H1 (cell line): Measurements from ENCODE around the gene CSNK1D. TPM values are rescaled to one million over a fixed set of nuclear protein-coding genes. Genes with fewer than 3 reads are reported as not detected.

Source experiments
- CTCF ChIA-PET: fragments of 300-600 bp; sonication (Branson Sonifier 250); formaldehyde crosslinking; loops from one replicate; lab custom pipeline; 2021; ENCODE audit not compliant: partially characterized antibody; lab: Charles Lee
- POLR2A ChIA-PET: fragments of 300-600 bp; sonication (Branson Sonifier 250); formaldehyde crosslinking; loops from one replicate; lab custom pipeline; 2021; ENCODE audit warnings: inconsistent platforms; ENCODE audit not compliant: partially characterized antibody; lab: Charles Lee
- DNase-seq, 2 experiments: peaks; one replicate each; pipeline versions ENCODE4 v3.0.0 to v3.0.0-alpha.2; 2010 to 2022; ENCODE audit warnings: low spot score in 2 of 2, low read depth in 1 of 2, mixed read lengths in 1 of 2
- FAIRE-seq: peaks from 2 replicates; lab custom pipeline; 2011; peaks lifted over from hg19 to GRCh38; lab: Jason Lieb, UNC
- H2AFZ ChIP-seq: 2 replicates; pipeline ENCODE4 v1.8.1; 2012; ENCODE audit warnings: low read length, inconsistent platforms
- H2AK5ac ChIP-seq: 2 replicates; pipeline ENCODE4 v1.6.1; 2013; ENCODE audit warnings: low read depth, low read length
- H2BK120ac ChIP-seq: replicated peaks from 2 replicates; pipeline ENCODE3; 2013; ENCODE audit warnings: low read depth, low read length, inconsistent platforms
- H2BK12ac ChIP-seq: 2 replicates; pipeline ENCODE4 v1.6.1; 2013; ENCODE audit warnings: low read depth, low read length
- H2BK15ac ChIP-seq: 2 replicates; pipeline ENCODE4 v1.6.1; 2013; ENCODE audit warnings: low read length
- H2BK20ac ChIP-seq: 2 replicates; pipeline ENCODE4 v1.6.1; 2013; ENCODE audit warnings: low read length
- H2BK5ac ChIP-seq: 2 replicates; pipeline ENCODE4 v1.6.1; 2013; ENCODE audit warnings: low read depth, low read length
- H3K14ac ChIP-seq: 2 replicates; pipeline ENCODE4 v1.6.1; 2013; ENCODE audit warnings: inconsistent platforms; ENCODE audit not compliant: insufficient read length
- H3K18ac ChIP-seq: 2 replicates; pipeline ENCODE4 v1.6.1; 2013; ENCODE audit warnings: low read length; ENCODE audit errors: extremely low read depth
- H3K23ac ChIP-seq: 2 replicates; pipeline ENCODE4 v1.6.1; 2013; ENCODE audit warnings: inconsistent platforms; ENCODE audit not compliant: insufficient read length
- H3K23me2 ChIP-seq: 2 replicates; pipeline ENCODE4 v1.6.1; 2013; ENCODE audit warnings: low read depth, low read length
- H3K27ac ChIP-seq: 2 replicates; pipeline ENCODE4 v1.6.1; 2011; ENCODE audit warnings: low read depth, low read length, inconsistent platforms
- H3K27me3 ChIP-seq, 4 experiments: replicated peaks in 1 of 4; 1 replicate in 1 of 4; 2 replicates in 3 of 4; pipeline versions ENCODE4 v1.6.1 to v1.8.1; 2011 to 2013; ENCODE audit warnings: low read length in 3 of 4, mild to moderate bottlenecking in 3 of 4, inconsistent platforms in 2 of 4, mixed read lengths in 2 of 4, moderate library complexity in 1 of 4; ENCODE audit not compliant: control insufficient read depth in 3 of 4, insufficient read depth in 3 of 4; ENCODE audit errors: extremely low read depth in 1 of 4
- H3K36me3 ChIP-seq, 4 experiments: 2 replicates each; pipeline versions ENCODE4 v1.6.1 to v1.8.1; 2011 to 2013; ENCODE audit warnings: mild to moderate bottlenecking in 4 of 4, low read length in 3 of 4, moderate library complexity in 2 of 4, control low read depth in 1 of 4, inconsistent platforms in 1 of 4; ENCODE audit not compliant: insufficient read depth in 4 of 4, control insufficient read depth in 2 of 4
- H3K4ac ChIP-seq: replicated peaks from 2 replicates; pipeline ENCODE3; 2013; ENCODE audit warnings: low read length, low read depth, mixed read lengths, inconsistent platforms; ENCODE audit not compliant: insufficient read length
- H3K4me1 ChIP-seq, 4 experiments: replicated peaks in 1 of 4; 1 replicate in 1 of 4; 2 replicates in 3 of 4; pipeline versions ENCODE4 v1.6.1 to v1.8.1; 2011 to 2013; ENCODE audit warnings: low read length in 3 of 4, inconsistent platforms in 2 of 4, mixed read lengths in 1 of 4; ENCODE audit not compliant: insufficient read depth in 4 of 4, control insufficient read depth in 3 of 4
- H3K4me2 ChIP-seq, 2 experiments: 2 replicates each; pipeline versions ENCODE4 v1.6.1 to v1.8.1; 2011 to 2013; ENCODE audit warnings: low read depth in 2 of 2, low read length in 2 of 2, control low read depth in 1 of 2, inconsistent platforms in 1 of 2, mild to moderate bottlenecking in 1 of 2; ENCODE audit not compliant: insufficient read depth in 1 of 2
- H3K4me3 ChIP-seq, 4 experiments: fragments of 200-600, 300-600 bp in 1 of 4; sonication (generic), shearing (Covaris generic), sonication (Bioruptor Twin) in 1 of 4; 2 replicates each; pipeline versions ENCODE4 v1.5.1 to v1.8.1; 2011 to 2016; ENCODE audit warnings: low read length in 4 of 4, low read depth in 3 of 4, control low read depth in 2 of 4, inconsistent platforms in 2 of 4, mild to moderate bottlenecking in 2 of 4, mixed read lengths in 1 of 4, moderate library complexity in 1 of 4; ENCODE audit not compliant: insufficient read depth in 2 of 4; ENCODE audit errors: extremely low read depth in 1 of 4
- H3K56ac ChIP-seq: replicated peaks from 2 replicates; pipeline ENCODE3; 2013; ENCODE audit warnings: low read depth, mild to moderate bottlenecking, mixed read lengths, low read length, inconsistent platforms; ENCODE audit not compliant: insufficient read length
- H3K79me1 ChIP-seq: 2 replicates; pipeline ENCODE4 v1.6.1; 2013; ENCODE audit warnings: low read depth, low read length, control low read depth
- H3K79me2 ChIP-seq, 2 experiments: 2 replicates each; pipeline versions ENCODE4 v1.6.1 to v1.8.1; 2012 to 2013; ENCODE audit warnings: low read length in 2 of 2, mild to moderate bottlenecking in 2 of 2, inconsistent platforms in 1 of 2; ENCODE audit not compliant: insufficient read depth in 2 of 2, control insufficient read depth in 1 of 2
- H3K9ac ChIP-seq, 4 experiments: replicated peaks in 1 of 4; 1 replicate in 1 of 4; 2 replicates in 3 of 4; pipeline versions ENCODE4 v1.6.1 to v1.8.1; 2011 to 2013; ENCODE audit warnings: low read depth in 3 of 4, low read length in 3 of 4, control low read depth in 2 of 4, mild to moderate bottlenecking in 2 of 4, moderate library complexity in 2 of 4, inconsistent platforms in 1 of 4; ENCODE audit errors: extremely low read depth in 1 of 4
- H3K9me3 ChIP-seq, 2 experiments: 2 replicates each; pipeline versions ENCODE4 v1.6.1 to v1.8.1; 2012 to 2013; ENCODE audit warnings: mild to moderate bottlenecking in 2 of 2, moderate library complexity in 2 of 2, control low read depth in 1 of 2, inconsistent platforms in 1 of 2, low read depth in 1 of 2, low read length in 1 of 2, mixed read lengths in 1 of 2; ENCODE audit not compliant: insufficient read depth in 2 of 2
- H4K20me1 ChIP-seq, 2 experiments: replicated peaks in 1 of 2; 2 replicates each; pipeline versions ENCODE3 to v1.8.1; 2011 to 2013; ENCODE audit warnings: inconsistent platforms in 2 of 2, low read length in 2 of 2, mild to moderate bottlenecking in 1 of 2; ENCODE audit not compliant: insufficient read depth in 2 of 2, control insufficient read depth in 1 of 2
- H4K5ac ChIP-seq: 2 replicates; pipeline ENCODE4 v1.6.1; 2013; ENCODE audit warnings: low read length, low read depth, mixed read lengths, inconsistent platforms; ENCODE audit not compliant: insufficient read length
- H4K8ac ChIP-seq: 2 replicates; pipeline ENCODE4 v1.8.0; 2013; ENCODE audit warnings: mild to moderate bottlenecking, moderate library complexity, low read length, inconsistent platforms; ENCODE audit not compliant: insufficient read depth; ENCODE audit errors: extremely low read depth
- H4K91ac ChIP-seq: replicated peaks from 2 replicates; pipeline ENCODE3; 2013; ENCODE audit warnings: low read length, mixed read lengths, inconsistent platforms; ENCODE audit not compliant: insufficient read length
- ATF3 ChIP-seq: IDR thresholded peaks from 2 replicates; pipeline ENCODE4 v1.6.1; 2011; ENCODE audit warnings: low read depth, mild to moderate bottlenecking, low read length; ENCODE audit not compliant: insufficient read depth
- BCL11A ChIP-seq, 2 experiments: IDR thresholded peaks; one replicate each; pipeline ENCODE4 v1.6.1; 2011; ENCODE audit warnings: low read depth in 2 of 2, low read length in 2 of 2, mild to moderate bottlenecking in 2 of 2
- CHD1 ChIP-seq: IDR thresholded peaks from 2 replicates; pipeline ENCODE4 v1.6.1; 2012; ENCODE audit warnings: low read depth, low read length, improper control_type of control experiment
- CTBP2 ChIP-seq: IDR thresholded peaks from 2 replicates; pipeline ENCODE4 v1.7.0; 2011; ENCODE audit warnings: borderline replicate concordance, mild to moderate bottlenecking, moderate library complexity, mixed read lengths, low read length; ENCODE audit not compliant: insufficient read depth, insufficient read length
- GTF2F1 ChIP-seq: IDR thresholded peaks from 2 replicates; pipeline ENCODE4 v1.6.1; 2012; ENCODE audit warnings: low read depth, low read length, improper control_type of control experiment, borderline replicate concordance
- KDM1A ChIP-seq: fragments of 200-600, 300-600 bp; sonication (generic); IDR thresholded peaks from 2 replicates; pipeline ENCODE4 v1.7.1; 2016; ENCODE audit warnings: mild to moderate bottlenecking, low read length, borderline replicate concordance
- KDM4A ChIP-seq: IDR thresholded peaks from one replicate; pipeline ENCODE4 v1.7.1; 2012; ENCODE audit warnings: low read depth, mild to moderate bottlenecking, moderate library complexity, low read length, inconsistent platforms; ENCODE audit not compliant: severe bottlenecking
- POU5F1 ChIP-seq: IDR thresholded peaks from 2 replicates; pipeline ENCODE4 v1.6.1; 2011; ENCODE audit warnings: low read depth, mild to moderate bottlenecking, low read length, moderate library complexity
- RXRA ChIP-seq: IDR thresholded peaks from 2 replicates; pipeline ENCODE4 v1.6.1; 2011; ENCODE audit warnings: low read depth, mild to moderate bottlenecking, low read length, moderate library complexity; ENCODE audit not compliant: insufficient read depth
- SIX5 ChIP-seq: IDR thresholded peaks from 2 replicates; pipeline ENCODE4 v1.6.1; 2011; ENCODE audit warnings: mild to moderate bottlenecking, low read depth, low read length
- SP1 ChIP-seq: IDR thresholded peaks from 2 replicates; pipeline ENCODE4 v1.6.1; 2011; ENCODE audit warnings: low read depth, low read length
- TBP ChIP-seq: IDR thresholded peaks from 2 replicates; pipeline ENCODE4 v1.6.1; 2011; ENCODE audit warnings: low read depth, low read length, improper control_type of control experiment
- WGBS, 2 experiments: shearing (Covaris generic) in 1 of 2; methylation state at CpG; one replicate each; pipeline versions ENCODE4 v1.1.6 to v1.1.7; 2013 to 2015; ENCODE audit warnings: low lambda C conversion rate in 2 of 2, mixed read lengths in 2 of 2, inconsistent platforms in 1 of 2, low coverage in 1 of 2, missing lambda C conversion rate in 1 of 2; ENCODE audit not compliant: insufficient replicate concordance in 2 of 2, insufficient coverage in 1 of 2, insufficient read length in 1 of 2; ENCODE audit errors: extremely low coverage in 1 of 2, missing lambda C conversion rate in 1 of 2; 5-methylcytosine and 5-hydroxymethylcytosine counted together
- polyA plus RNA-seq, 7 experiments: library from polyadenylated mRNA; depleted of rRNA in 3 of 7; stranded (reverse) in 5 of 7; unstranded in 2 of 7; fragments of >200 nt in 5 of 7; fragments of 200-250 nt in 2 of 7; gene quantifications; 1 replicate in 5 of 7; 2 replicates in 1 of 7; 4 replicates in 1 of 7; pipeline versions ENCODE4 v1.2.1 to v1.2.3, GENCODE V29; 2011 to 2013; ENCODE audit warnings: missing spikeins in 2 of 7, mixed read lengths in 2 of 7
- total RNA-seq: library from RNA; stranded (reverse); fragmentation: NEBNext Ultra II Directional; extraction: Animal tissue kit (Norgen Biotek cat#: 25700); gene quantifications from 2 replicates; pipeline ENCODE4 v1.2.1, GENCODE V29; 2021

Gene CSNK1D
- total and polyA plus RNA-seq, 2 of the 8 experiments (the other 6 are each of a cell fraction or from before 2014, with no cell fraction given): 73.5 to 103 TPM

GRCh38 chr17:82200743-82201497, 72.6 kb downstream of the CSNK1D start:
- no peak overlapping the region for H2AFZ ChIP-seq
- no peak overlapping the region for H3K56ac ChIP-seq
- H3K4me3 ChIP-seq: no peak overlapping the region
- no peak overlapping the region for H3K4me2 ChIP-seq
- no peaks in the 10 kb centered on the region; the same call in 1 of the 2 replicates for H3K79me1 ChIP-seq
- H3K9me3 ChIP-seq: no peaks in the 10 kb centered on the region
- H3K4ac ChIP-seq: no peak overlapping the region
- no peak overlapping the region for H3K9ac ChIP-seq
- H4K8ac ChIP-seq: no peak overlapping the region
- no peaks in the 10 kb centered on the region for H3K23me2 ChIP-seq
- no peak overlapping the region for H4K5ac ChIP-seq
- no peak overlapping the region for H2BK120ac ChIP-seq
- WGBS, 2 experiments: 92% methylated on average over 13 of the region's 13 CpGs; no CpG with 5 or more reads in 1 of the 2 experiments
- no peak overlapping the region for H2AK5ac ChIP-seq
- DNase-seq (no peak), FAIRE-seq (no peak)
- no peak overlapping the region for H3K27ac ChIP-seq
- no peak overlapping the region for H3K14ac ChIP-seq
- no peak overlapping the region for H4K91ac ChIP-seq
- no peaks in the 10 kb centered on the region for H3K79me2 ChIP-seq
- no peak overlapping the region for H3K18ac ChIP-seq
- peaks cover 0 to 2% (median 0%) of the 10 kb centered on the region in 4 experiments; a peak in 3 of 8 replicates for H3K36me3 ChIP-seq
- H2BK5ac ChIP-seq: no peak overlapping the region
- H2BK12ac ChIP-seq: no peak overlapping the region
- ChIA-PET CTCF (interaction anchor here (0.6 to 0.9 kb wide), 4 partner anchors 11 to 117 kb away, joined by 3 to 5 read pairs (median 3); partner anchors contain the start of gene CD7), POLR2A (interaction anchor here (1.3 kb wide), 1 partner anchor 102 kb away, joined by 3 read pairs; no protein-coding TSS in a partner anchor)
- peaks cover 3 to 13% of the 10 kb centered on the region in 2 experiments for H4K20me1 ChIP-seq
- no peak overlapping the region for H2BK20ac ChIP-seq
- H3K4me1 ChIP-seq: peaks cover 0 to under 1% (median under 1%) of the 10 kb centered on the region in 4 experiments; a peak in 1 of 7 replicates
- no peak overlapping the region for H2BK15ac ChIP-seq
- no peak overlapping the region for H3K23ac ChIP-seq
- no peaks in the 10 kb centered on the region for H3K27me3 ChIP-seq
- no peak for TF ChIP-seq SIX5
- TF ChIP-seq CTBP2: no peak
- TF ChIP-seq SP1: no peak
- TF ChIP-seq ATF3: no peak
- TF ChIP-seq RXRA: no peak
- TF ChIP-seq KDM4A: no peak
- TF ChIP-seq TBP: no peak
- TF ChIP-seq BCL11A (IDR thresholded peaks at IDR 0.05; ENCODE audit: low read depth in 2 of 2, low read length in 2 of 2): no peak
- no peak for TF ChIP-seq KDM1A
- no peak for TF ChIP-seq GTF2F1
- TF ChIP-seq CHD1: no peak
- TF ChIP-seq POU5F1: no peak
